ENCODE data around the gene GFRA1. TPM values are rescaled to one million over a fixed set of nuclear protein-coding genes. Genes with fewer than 3 reads are reported as not detected.

The GFRA1 gene
- polyA plus RNA-seq, 1 donor (not counting 4 experiments of a cell fraction or from before 2014, with no cell fraction given), result not detected

- no peaks in the 10 kb centered on the region for H3K4me1 ChIP-seq (ENCODE audit: control insufficient read depth, extremely low read depth, insufficient read depth, low read length)
- FAIRE-seq (no peak), DNase-seq (ENCODE audit: low read depth, low spot score) (no peak)
- H3K79me2 ChIP-seq (ENCODE audit: control insufficient read depth, insufficient read depth, low read length), result no peaks in the 10 kb centered on the region
- H3K4me3 ChIP-seq (ENCODE audit: control insufficient read depth in 2 of 3, extremely low read depth in 1 of 3, insufficient read depth in 2 of 3, low read depth in 1 of 3, low read length in 3 of 3), result no peak overlapping the region
- no peak overlapping the region for H3K4me2 ChIP-seq (ENCODE audit: control insufficient read depth, extremely low read depth, insufficient read depth, low read depth, low read length)
- no peak overlapping the region for H3K27ac ChIP-seq (ENCODE audit: control insufficient read depth, insufficient read depth, low read length)
- TF ChIP-seq EZH2 (IDR thresholded peaks at IDR 0.05; ENCODE audit: low read length) (no peak), CTCF (optimal IDR thresholded peaks at IDR 0.05 in 1 of 3, IDR thresholded peaks at IDR 0.05 in 1 of 3, conservative IDR thresholded peaks at IDR 0.05 in 1 of 3; ENCODE audit: extremely low read depth in 1 of 3, insufficient read depth in 2 of 3, low read length in 3 of 3) (no peak)
- H3K27me3 ChIP-seq (ENCODE audit: control insufficient read depth, extremely low read depth, insufficient read depth, low read length), result no peaks in the 10 kb centered on the region
- no peak overlapping the region for H2AFZ ChIP-seq (ENCODE audit: control insufficient read depth, low read length)
- no peak overlapping the region for H3K9ac ChIP-seq (ENCODE audit: control insufficient read depth, extremely low read depth, insufficient read depth, low read length)
- no peaks in the 10 kb centered on the region for H3K9me1 ChIP-seq (ENCODE audit: control insufficient read depth, extremely low read depth, insufficient read depth, low read length)
- H3K36me3 ChIP-seq (ENCODE audit: control insufficient read depth in 2 of 2, extremely low read depth in 1 of 2, insufficient read depth in 2 of 2, low read length in 2 of 2), result no peaks in the 10 kb centered on the region
- H3K9me3 ChIP-seq (ENCODE audit: control insufficient read depth, low read depth, low read length), result no peaks in the 10 kb centered on the region
- dilution Hi-C loops (cut with MboI; ENCODE audit: extremely low pct_ligation_motif_present, low sequenced_read_pairs), result no loop called here
- no peaks in the 10 kb centered on the region for H4K20me1 ChIP-seq (ENCODE audit: control insufficient read depth, extremely low read depth, insufficient read depth, low read length)
Observed at GRCh38 chr10:116163333-116164131, 109.5 kb downstream of the GFRA1 start.

- Histone ChIP-seq H3K9me3 (ENCODE audit: control insufficient read depth, low read depth, low read length) (no peaks in the 10 kb centered on the region), H3K79me2 (ENCODE audit: control insufficient read depth, insufficient read depth, low read length) (no peaks in the 10 kb centered on the region), H3K4me1 (ENCODE audit: control insufficient read depth, extremely low read depth, insufficient read depth, low read length) (no peaks in the 10 kb centered on the region), H3K9ac (ENCODE audit: control insufficient read depth, extremely low read depth, insufficient read depth, low read length) (no peak overlapping the region), H3K4me2 (ENCODE audit: control insufficient read depth, extremely low read depth, insufficient read depth, low read depth, low read length) (no peak overlapping the region), H4K20me1 (ENCODE audit: control insufficient read depth, extremely low read depth, insufficient read depth, low read length) (no peaks in the 10 kb centered on the region), H3K27ac (ENCODE audit: control insufficient read depth, insufficient read depth, low read length) (no peak overlapping the region), H3K36me3 (ENCODE audit: control insufficient read depth in 2 of 2, extremely low read depth in 1 of 2, insufficient read depth in 2 of 2, low read length in 2 of 2) (no peaks in the 10 kb centered on the region), H2AFZ (ENCODE audit: control insufficient read depth, low read length) (no peak overlapping the region), H3K4me3 (ENCODE audit: control insufficient read depth in 2 of 3, extremely low read depth in 1 of 3, insufficient read depth in 2 of 3, low read depth in 1 of 3, low read length in 3 of 3) (no peak overlapping the region), H3K9me1 (ENCODE audit: control insufficient read depth, extremely low read depth, insufficient read depth, low read length) (no peaks in the 10 kb centered on the region), H3K27me3 (ENCODE audit: control insufficient read depth, extremely low read depth, insufficient read depth, low read length) (no peaks in the 10 kb centered on the region)
- DNase-seq (ENCODE audit: low read depth, low spot score) (no peak), FAIRE-seq (no peak)
- TF ChIP-seq EZH2 (IDR thresholded peaks at IDR 0.05; ENCODE audit: low read length), result no peak
- TF ChIP-seq CTCF (optimal IDR thresholded peaks at IDR 0.05 in 1 of 3, IDR thresholded peaks at IDR 0.05 in 1 of 3, conservative IDR thresholded peaks at IDR 0.05 in 1 of 3; ENCODE audit: extremely low read depth in 1 of 3, insufficient read depth in 2 of 3, low read length in 3 of 3), result no peak
- dilution Hi-C loops (cut with MboI; ENCODE audit: extremely low pct_ligation_motif_present, low sequenced_read_pairs), result no loop called here
Observed at GRCh38 chr10:116162851-116163250, 110.2 kb downstream of the GFRA1 start.
